Measurements from ENCODE around the gene RDM1.
A peak's percentile ranks its signal among the peaks of the same experiment; 100 is the strongest.
"Not testable (repeated sequence)": the region's sequence is repeated elsewhere in the genome, so short reads cannot be mapped to it uniquely, and the experiment has no call there.

The RDM1 gene, protein sequence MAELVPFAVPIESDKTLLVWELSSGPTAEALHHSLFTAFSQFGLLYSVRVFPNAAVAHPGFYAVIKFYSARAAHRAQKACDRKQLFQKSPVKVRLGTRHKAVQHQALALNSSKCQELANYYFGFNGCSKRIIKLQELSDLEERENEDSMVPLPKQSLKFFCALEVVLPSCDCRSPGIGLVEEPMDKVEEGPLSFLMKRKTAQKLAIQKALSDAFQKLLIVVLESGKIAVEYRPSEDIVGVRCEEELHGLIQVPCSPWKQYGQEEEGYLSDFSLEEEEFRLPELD

DNA sequence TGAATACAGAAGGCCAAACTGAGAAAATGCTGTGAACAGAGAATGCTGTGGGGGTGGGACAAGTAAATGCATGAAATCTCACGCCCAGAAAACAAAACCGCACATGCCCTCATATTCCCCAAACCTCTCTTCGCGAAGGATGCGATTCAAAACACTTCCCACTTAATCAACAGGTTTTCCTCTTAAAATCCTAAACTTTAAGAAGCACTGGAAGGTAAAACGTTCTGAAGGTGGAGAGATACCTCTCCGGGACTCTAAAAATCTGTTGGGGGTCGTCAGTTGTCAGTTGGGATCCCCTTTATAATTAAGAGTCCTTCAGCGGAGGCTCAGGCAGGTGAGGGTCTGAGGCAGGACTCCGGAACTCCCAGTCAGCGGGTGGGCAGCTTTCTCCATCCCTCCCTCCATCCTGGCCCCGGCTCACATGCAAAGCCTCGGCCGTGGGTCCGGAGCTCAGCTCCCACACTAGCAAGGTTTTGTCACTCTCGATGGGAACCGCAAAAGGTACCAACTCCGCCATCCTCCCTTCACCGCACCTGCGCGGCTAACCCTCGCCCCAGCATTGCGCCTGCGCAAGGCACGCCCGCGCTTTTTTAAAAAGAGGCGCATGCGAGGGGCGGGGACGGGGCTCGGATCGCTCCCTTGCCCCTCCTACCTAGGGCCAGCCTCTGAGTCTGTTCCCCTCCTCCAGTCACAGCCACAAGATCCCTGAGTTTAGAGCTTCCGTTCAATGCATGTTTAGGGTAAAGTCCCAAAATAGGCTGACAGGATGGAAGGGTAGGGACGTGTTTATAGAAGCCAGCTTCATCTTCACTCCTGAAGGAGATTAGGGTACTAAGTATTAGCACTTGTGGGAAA is at the start of gene RDM1:
RDM1 (minus strand) TSS at position 563 of the 855 bp plus-strand sequence; CDS start at position 517, 46 bp downstream.
- peak; percentile 10 for DNase-seq (ENCODE audit: low spot score)

GRCh38 chr17:35978346-35978745 is 47.8 kb upstream of the RDM1 start:
- no peak for DNase-seq (ENCODE audit: low spot score)

- no peak for DNase-seq (ENCODE audit: low spot score)
These were observed 46.9 kb upstream of the RDM1 start for GRCh38 chr17:35977509-35977908.

GRCh38 chr17:35973333-35974260 is 43.0 kb upstream of the RDM1 start:
- peak; percentile 9 for DNase-seq (ENCODE audit: low spot score)

DNA sequence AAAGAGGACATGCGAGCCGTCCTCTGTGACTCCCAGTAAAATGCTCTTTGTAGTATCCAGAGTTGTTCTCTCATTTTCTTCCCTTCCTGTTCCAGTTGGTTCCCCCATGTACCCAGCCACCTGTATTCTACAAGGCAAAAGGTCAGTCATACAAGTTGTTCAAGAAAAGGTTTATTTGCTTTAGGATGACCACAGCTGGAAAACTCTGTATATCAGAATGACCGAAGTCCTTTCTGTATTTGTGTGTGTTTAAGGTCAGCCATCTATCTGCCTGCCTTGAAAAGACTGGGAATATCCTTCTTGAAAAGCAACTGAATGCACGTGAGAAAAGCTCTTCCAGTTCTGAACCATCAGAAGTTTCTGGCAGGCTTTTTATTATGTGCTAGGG is 42.4 kb upstream of the RDM1 start:
- DNase-seq (ENCODE audit: low spot score), result no peak

- DNase-seq (ENCODE audit: low spot score), result no peak
These were observed 42.0 kb upstream of the RDM1 start for GRCh38 chr17:35972535-35972934.

GRCh38 chr17:35972066-35972465 is 41.5 kb upstream of the RDM1 start:
- no peak for DNase-seq (ENCODE audit: low spot score)

DNA sequence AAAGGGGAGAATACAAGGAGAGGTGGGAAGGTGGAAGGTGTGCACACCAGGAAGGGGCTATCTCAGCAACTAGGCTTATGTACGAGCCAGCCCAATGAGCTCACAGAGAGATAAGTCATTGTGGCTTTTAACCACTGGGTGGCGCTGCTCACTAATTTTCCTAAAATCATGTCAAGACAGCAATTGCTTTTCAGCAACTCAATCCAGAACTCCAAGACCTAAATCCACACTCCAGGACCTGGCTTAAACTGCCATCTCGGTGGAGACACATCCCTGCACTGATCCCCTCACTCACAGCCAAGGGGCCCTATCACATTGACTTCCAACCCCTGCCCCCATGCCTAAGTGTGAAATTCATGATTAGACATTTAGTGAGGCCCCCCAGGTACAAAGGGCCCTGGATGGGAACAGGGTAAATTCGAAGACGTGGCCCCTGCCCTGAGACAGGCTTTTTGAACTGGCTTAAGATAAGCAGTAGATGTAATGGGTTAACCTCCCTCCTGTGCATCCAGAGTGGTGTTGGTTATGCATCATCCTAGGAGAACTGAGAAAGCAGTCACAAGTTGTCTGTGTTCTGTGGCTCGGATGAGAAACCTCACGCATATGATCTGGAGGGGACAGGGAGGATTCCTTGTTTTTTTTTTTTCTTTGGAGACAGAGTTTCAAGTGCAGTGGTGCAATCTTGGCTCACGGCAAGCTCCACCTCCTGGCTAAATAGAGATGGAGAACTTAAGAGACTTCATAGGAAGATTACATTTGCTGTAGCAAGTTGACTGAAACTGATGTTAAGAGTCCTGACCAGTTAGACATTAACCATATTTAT is 39.2 kb upstream of the RDM1 start:
- peak; percentile 70 for DNase-seq (ENCODE audit: low spot score)

DNA sequence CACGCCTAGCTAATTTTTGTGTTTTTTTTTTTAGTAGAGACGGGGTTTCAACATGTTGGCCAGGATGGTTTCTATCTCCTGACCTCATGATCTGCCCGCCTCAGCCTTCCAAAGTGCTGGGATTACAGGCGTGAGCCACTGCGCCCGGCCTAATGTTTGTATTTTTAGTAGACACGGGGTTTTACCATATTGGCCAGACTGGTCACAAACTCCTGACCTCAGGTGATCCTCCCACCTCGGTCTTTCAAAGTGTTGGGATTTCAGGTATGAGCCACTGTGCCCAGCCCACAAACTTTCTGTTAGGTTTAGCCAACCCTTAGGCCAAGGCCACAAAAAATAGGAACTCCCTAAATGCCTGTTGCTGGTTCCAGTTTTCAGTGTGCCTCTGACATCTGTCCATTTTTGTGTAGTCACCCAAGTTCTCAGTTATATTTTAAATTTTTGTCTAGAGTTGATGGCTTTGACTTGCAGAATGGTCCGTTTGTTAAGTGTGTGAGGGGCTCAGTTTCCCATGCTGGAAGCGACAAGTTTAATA is 38.0 kb upstream of the RDM1 start:
- no peak for DNase-seq (ENCODE audit: low spot score)

- no peak for DNase-seq (ENCODE audit: low spot score)
These were observed 34.7 kb upstream of the RDM1 start for GRCh38 chr17:35965272-35965671.

GRCh38 chr17:35963663-35964062 is 33.1 kb upstream of the RDM1 start:
- no peak for DNase-seq (ENCODE audit: low spot score)

- no peak for DNase-seq (ENCODE audit: low spot score)
These were observed 23.1 kb upstream of the RDM1 start for GRCh38 chr17:35953720-35954119.

GRCh38 chr17:35949401-35949800 is 18.8 kb upstream of the RDM1 start:
- DNase-seq (ENCODE audit: low spot score), result no peak

GRCh38 chr17:35948092-35948491 is 17.5 kb upstream of the RDM1 start:
- DNase-seq (ENCODE audit: low spot score), result no peak

- peak; percentile 28 for DNase-seq (ENCODE audit: low spot score)
These were observed 16.6 kb upstream of the RDM1 start for GRCh38 chr17:35947156-35947585.

- DNase-seq (ENCODE audit: low spot score), result no peak
These were observed 13.6 kb upstream of the RDM1 start for GRCh38 chr17:35944151-35944550.

GRCh38 chr17:35943537-35943936 is 13.0 kb upstream of the RDM1 start, which contains the start of gene LYZL6:
Gene LYZL6, minus strand, starts transcription at chr17:35943713. Its CDS starts 4,357 bp downstream, at chr17:35939356.
- no peak for DNase-seq (ENCODE audit: low spot score)

- DNase-seq (ENCODE audit: low spot score), result no peak
These were observed 12.1 kb upstream of the RDM1 start for GRCh38 chr17:35942588-35943186.

- DNase-seq (ENCODE audit: low spot score), result not testable (repeated sequence)
These were observed 7.9 kb upstream of the RDM1 start for GRCh38 chr17:35938492-35938891.

DNA sequence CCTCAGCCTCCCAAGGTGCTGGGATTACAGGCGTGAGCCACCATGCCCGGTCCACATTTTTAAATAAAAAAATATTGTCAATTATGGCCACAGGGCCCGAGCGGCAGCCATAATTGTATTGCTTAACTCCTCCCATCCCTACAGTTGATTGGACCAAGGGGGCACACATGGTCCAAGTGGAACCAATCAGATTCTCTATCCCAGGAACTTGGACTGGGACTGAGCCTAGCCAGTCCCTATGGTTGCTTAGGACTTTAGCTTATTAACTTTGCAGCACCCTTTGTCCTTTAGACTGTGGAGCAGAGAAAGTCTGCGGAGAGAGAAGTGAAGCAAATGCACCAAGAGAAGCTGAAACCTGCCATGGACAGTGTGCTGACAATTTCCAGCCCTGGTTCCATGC is 5.5 kb upstream of the RDM1 start:
- DNase-seq (ENCODE audit: low spot score), result no peak

GRCh38 chr17:35934760-35935159 is 4.2 kb upstream of the RDM1 start:
- no peak for DNase-seq (ENCODE audit: low spot score)
